Esophagus squamous epithelium (tissue), 5 donors: ENCODE results near the gene PGAP3. TPM values are rescaled to one million over a fixed set of nuclear protein-coding genes. Genes with fewer than 3 reads are reported as not detected.
A peak's percentile ranks its signal among the peaks of the same experiment; 100 is the strongest.

ENCODE experiments used
- DNase-seq: peaks from one replicate; lab custom pipeline; 2025; lab: John Stamatoyannopoulos, UW
- H3K27ac ChIP-seq, 4 donors: fragments of 200-600 bp; sonication (generic); one replicate each; pipeline ENCODE4 v1.5.1; 2016 to 2019; ENCODE audit warnings: mild to moderate bottlenecking in 1 of 4
- H3K27me3 ChIP-seq, 4 donors: fragments of 200-600 bp; sonication (generic); 1 replicate in 3 of 4; 2 replicates in 1 of 4; pipeline versions ENCODE4 v1.5.1 to v1.6.0; 2017 to 2021; ENCODE audit warnings: antibody characterized with exemption in 1 of 4
- H3K36me3 ChIP-seq, 3 donors: fragments of 200-600 bp; sonication (generic); one replicate each; pipeline ENCODE4 v1.5.1; 2016 to 2019
- H3K4me1 ChIP-seq, 3 donors: fragments of 200-600 bp; sonication (generic); one replicate each; pipeline ENCODE4 v1.5.1; 2017 to 2019
- H3K4me3 ChIP-seq, 4 donors: fragments of 200-600 bp; sonication (generic); 1 replicate in 3 of 4; 2 replicates in 1 of 4; pipeline ENCODE4 v1.5.1; 2016 to 2019; ENCODE audit warnings: mild to moderate bottlenecking in 2 of 4, moderate library complexity in 1 of 4
- H3K9me3 ChIP-seq, 3 donors: fragments of 200-600 bp; sonication (generic); one replicate each; pipeline ENCODE4 v1.5.1; 2016 to 2019
- POLR2A ChIP-seq, 4 donors: fragments of 450-650 bp; IDR thresholded peaks; one replicate each; pipeline ENCODE4 v1.6.1; 2017; ENCODE audit warnings: antibody characterized with exemption in 4 of 4, mild to moderate bottlenecking in 4 of 4, moderate library complexity in 3 of 4
- WGBS, 2 donors: methylation state at CpG; one replicate each; pipeline ENCODE4 v1.1.5; 2018; 5-methylcytosine and 5-hydroxymethylcytosine counted together
- intact Hi-C: fragments of 100-400 bp; cut with DNase I; formaldehyde crosslinking; loops from one replicate; pipeline ENCODE4 v1.15.0; 2022
- total RNA-seq, 4 donors: library from RNA; depleted of rRNA; stranded (reverse); fragments of >200 nt; gene quantifications; one replicate each; pipeline ENCODE4 v1.1.0, GENCODE V29; 2016
- TF ChIP-seq, protein P1 (sequence below), 6 experiments: fragments of 450-650 bp in 4 of 6; fragments of 200-600 bp in 2 of 6; sonication (generic) in 2 of 6; IDR thresholded peaks; one replicate each; pipeline ENCODE4 v1.5.1; 2016 to 2019; ENCODE audit warnings: antibody characterized with exemption in 6 of 6, mild to moderate bottlenecking in 4 of 6, moderate library complexity in 4 of 6
- donor health status: DM: yes; HTN: yes; CAD: no.

Gene PGAP3
- total RNA-seq, 4 donors from 2014 or later, result 10.7 to 34.2 (median 19.2) TPM

DNA sequence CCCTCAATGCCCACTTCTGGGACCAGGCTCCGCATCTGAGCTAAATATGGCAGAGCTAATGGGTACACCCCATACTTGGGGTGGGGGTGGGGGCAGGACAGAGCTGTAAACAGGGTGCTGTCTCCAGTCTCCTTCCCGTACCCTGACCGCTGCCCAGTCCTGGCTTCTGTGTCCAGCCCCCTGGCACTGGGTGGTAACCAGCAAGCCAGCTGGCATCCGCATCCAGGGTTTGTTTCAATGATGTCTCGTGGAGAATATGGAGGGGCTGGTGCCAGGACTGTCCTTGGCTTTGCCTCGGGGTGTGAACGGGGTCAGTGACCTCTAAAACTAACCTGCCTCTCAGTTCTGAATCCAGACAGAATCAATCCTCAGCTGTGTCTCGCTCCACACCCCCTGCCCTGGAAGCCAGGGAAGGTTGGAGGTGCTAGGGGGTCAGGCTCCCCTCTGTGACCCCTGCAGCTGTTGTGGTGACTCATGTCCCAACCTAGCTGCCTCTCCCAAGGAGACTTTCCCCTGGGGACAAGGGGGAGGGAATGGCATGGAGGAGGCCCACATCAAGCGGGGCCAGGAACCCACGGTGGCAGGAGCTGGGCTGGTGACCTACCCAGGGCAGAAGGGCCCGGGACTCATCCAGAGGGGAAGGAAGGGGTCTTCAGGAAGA is 21.1 kb downstream of the PGAP3 start:
- intact Hi-C loops, result no loop called here
- DNase-seq, result no peak

DNA sequence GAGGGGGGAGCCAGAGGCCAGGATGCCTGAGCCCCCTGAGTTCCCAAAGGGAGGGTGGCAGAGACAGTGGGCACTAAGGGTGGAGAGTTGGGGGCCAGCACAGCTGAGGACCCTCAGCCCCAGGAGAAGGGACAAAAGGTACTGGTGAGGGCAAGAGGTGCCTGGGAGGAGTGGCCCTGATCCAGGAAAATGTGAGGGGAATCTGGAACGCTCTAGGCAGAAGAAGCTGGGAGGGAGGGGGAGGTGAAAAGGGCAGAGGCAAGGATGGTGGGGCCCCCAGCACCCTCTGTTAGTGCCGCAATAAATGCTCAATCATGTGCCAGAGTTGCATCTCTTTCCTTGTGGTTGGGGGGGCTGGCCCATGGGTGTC is 21.6 kb downstream of the PGAP3 start:
- WGBS, 2 donors, result 40 to 42% methylated on average over 2 of the region's 2 CpGs
- H3K4me1 ChIP-seq, result peaks cover 39 to 85% (median 50%) of the 10 kb centered on the region in 3 donors
- no peak overlapping the region for H3K4me3 ChIP-seq
- peak overlapping the region in 3 of 4 donors; percentile 1 to 66 (median 65) for H3K27ac ChIP-seq
- H3K36me3 ChIP-seq, result peaks cover 0 to 20% (median 0%) of the 10 kb centered on the region in 3 donors
- no peak for DNase-seq
- intact Hi-C loops, result no loop called here
- H3K9me3 ChIP-seq, result no peaks in the 10 kb centered on the region
- H3K27me3 ChIP-seq, result peaks cover 0 to 62% (median 3%) of the 10 kb centered on the region in 4 donors
- TF ChIP-seq, protein P1, sequence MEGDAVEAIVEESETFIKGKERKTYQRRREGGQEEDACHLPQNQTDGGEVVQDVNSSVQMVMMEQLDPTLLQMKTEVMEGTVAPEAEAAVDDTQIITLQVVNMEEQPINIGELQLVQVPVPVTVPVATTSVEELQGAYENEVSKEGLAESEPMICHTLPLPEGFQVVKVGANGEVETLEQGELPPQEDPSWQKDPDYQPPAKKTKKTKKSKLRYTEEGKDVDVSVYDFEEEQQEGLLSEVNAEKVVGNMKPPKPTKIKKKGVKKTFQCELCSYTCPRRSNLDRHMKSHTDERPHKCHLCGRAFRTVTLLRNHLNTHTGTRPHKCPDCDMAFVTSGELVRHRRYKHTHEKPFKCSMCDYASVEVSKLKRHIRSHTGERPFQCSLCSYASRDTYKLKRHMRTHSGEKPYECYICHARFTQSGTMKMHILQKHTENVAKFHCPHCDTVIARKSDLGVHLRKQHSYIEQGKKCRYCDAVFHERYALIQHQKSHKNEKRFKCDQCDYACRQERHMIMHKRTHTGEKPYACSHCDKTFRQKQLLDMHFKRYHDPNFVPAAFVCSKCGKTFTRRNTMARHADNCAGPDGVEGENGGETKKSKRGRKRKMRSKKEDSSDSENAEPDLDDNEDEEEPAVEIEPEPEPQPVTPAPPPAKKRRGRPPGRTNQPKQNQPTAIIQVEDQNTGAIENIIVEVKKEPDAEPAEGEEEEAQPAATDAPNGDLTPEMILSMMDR (IDR thresholded peaks at IDR 0.05), result no peak
- no peak for TF ChIP-seq POLR2A (IDR thresholded peaks at IDR 0.05)

More for the DNA sequence above, 21.1 kb downstream of the PGAP3 start:
- peak overlapping the region in 3 of 4 donors; percentile 56 to 66 (median 65) for H3K27ac ChIP-seq
- H3K27me3 ChIP-seq, result peaks cover 0 to 67% (median 3%) of the 10 kb centered on the region in 4 donors
- peaks cover 42 to 85% (median 46%) of the 10 kb centered on the region in 3 donors for H3K4me1 ChIP-seq
- no peaks in the 10 kb centered on the region for H3K9me3 ChIP-seq
- H3K4me3 ChIP-seq, result peak overlapping the region in 2 of 4 donors; percentile 52 to 69
- peaks cover 0 to 15% (median 0%) of the 10 kb centered on the region in 3 donors for H3K36me3 ChIP-seq
- TF ChIP-seq POLR2A (IDR thresholded peaks at IDR 0.05), result no peak
- TF ChIP-seq, protein P1 (IDR thresholded peaks at IDR 0.05), result no peak
- 65 to 84% methylated on average over 3 to 7 of the region's 11 CpGs for WGBS, 2 donors

DNA sequence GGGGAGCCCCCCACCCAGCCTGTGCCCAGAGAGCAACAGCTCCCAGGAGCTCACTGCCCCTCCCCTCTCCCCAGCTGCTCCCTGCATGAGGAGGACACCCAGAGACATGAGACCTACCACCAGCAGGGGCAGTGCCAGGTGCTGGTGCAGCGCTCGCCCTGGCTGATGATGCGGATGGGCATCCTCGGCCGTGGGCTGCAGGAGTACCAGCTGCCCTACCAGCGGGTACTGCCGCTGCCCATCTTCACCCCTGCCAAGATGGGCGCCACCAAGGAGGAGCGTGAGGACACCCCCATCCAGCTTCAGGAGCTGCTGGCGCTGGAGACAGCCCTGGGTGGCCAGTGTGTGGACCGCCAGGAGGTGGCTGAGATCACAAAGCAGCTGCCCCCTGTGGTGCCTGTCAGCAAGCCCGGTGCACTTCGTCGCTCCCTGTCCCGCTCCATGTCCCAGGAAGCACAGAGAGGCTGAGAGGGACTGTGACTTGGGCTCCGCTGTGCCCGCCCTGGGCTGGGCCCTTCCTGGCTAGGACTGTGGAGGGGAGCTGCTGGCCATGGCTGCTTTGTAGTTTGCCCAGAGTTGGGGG is 22.1 kb downstream of the PGAP3 start:
- no peaks in the 10 kb centered on the region for H3K9me3 ChIP-seq
- DNase-seq, result no peak
- peak overlapping the region in 3 of 4 donors; percentile 1 to 66 (median 65) for H3K27ac ChIP-seq
- H3K27me3 ChIP-seq, result peaks cover 0 to 58% (median 3%) of the 10 kb centered on the region in 4 donors
- intact Hi-C loops, result no loop called here
- TF ChIP-seq POLR2A (IDR thresholded peaks at IDR 0.05), result no peak
- TF ChIP-seq, protein P1 (IDR thresholded peaks at IDR 0.05), result peak in 2 of 6 experiments; percentile 10 to 15
- H3K4me1 ChIP-seq, result peaks cover 39 to 85% (median 54%) of the 10 kb centered on the region in 3 donors
- WGBS, 2 donors, result no CpG with 5 or more reads among the region's 17 CpGs
- H3K4me3 ChIP-seq, result no peak overlapping the region
- H3K36me3 ChIP-seq, result peaks cover 0 to 25% (median 5%) of the 10 kb centered on the region in 3 donors

DNA sequence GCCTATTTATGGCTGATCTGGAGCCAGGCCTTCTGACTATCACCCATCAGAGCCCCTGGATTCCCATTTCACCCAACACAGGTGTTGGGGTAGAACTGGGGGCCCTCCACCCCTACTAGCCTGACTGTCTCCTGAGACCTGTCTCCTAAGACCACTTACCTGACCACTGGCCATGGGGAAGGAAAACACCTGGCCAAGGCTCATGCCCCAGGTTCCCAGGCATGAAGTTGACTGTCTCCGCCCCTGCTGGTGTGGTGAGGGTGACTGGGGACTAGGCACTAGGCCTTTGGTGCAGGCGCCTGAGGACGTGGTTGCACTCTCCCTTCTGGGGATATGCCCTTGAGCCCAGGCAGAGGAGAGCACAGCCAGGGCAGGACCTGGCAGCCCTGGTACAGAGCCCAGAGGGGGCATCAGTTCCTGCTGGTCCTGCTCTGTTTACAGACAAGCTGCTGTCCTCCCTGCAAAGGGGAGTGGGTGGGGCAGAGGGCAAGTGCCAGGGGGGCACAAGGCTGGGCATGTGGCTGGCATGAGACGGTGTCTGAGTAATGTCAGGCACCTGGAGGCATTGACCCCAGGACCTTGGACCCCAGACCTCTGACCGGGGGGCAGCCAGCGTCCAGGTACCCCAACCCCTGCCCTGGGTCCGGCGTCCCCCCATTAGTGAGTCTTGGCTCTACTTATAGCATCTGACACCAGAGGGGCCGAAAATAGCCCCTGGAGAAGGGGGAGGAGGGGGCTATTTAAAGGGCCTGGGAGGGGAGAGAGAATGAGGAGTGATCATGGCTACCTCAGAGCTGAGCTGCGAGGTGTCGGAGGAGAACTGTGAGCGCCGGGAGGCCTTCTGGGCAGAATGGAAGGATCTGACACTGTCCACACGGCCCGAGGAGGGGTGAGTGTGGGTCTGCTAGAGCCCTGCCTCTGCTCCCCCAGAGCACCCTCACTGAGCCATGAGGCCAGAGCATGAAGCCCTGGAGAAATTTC is 23.0 kb downstream of the PGAP3 start, which contains the start of gene TCAP:
Gene TCAP, plus strand, starts transcription at position 769 of the 981 bp plus-strand sequence. Its CDS starts 11 bp downstream, at position 780.
- 41 to 57% methylated on average over 6 to 7 of the region's 15 CpGs for WGBS, 2 donors
- no peak for DNase-seq
- H3K36me3 ChIP-seq, result peaks cover 0 to 34% (median 13%) of the 10 kb centered on the region in 3 donors
- H3K27me3 ChIP-seq, result peaks cover 0 to 49% (median 3%) of the 10 kb centered on the region in 4 donors
- no peaks in the 10 kb centered on the region for H3K9me3 ChIP-seq
- intact Hi-C loops, result no loop called here
- H3K4me3 ChIP-seq, result no peak within 1 kb of the TSS
- TF ChIP-seq POLR2A (IDR thresholded peaks at IDR 0.05), result no peak
- TF ChIP-seq, protein P1 (IDR thresholded peaks at IDR 0.05), result no peak
- peaks cover 41 to 92% (median 57%) of the 10 kb centered on the region in 3 donors for H3K4me1 ChIP-seq
- peak within 1 kb of the TSS in 3 of 4 donors; percentile 64 to 66 (median 65) for H3K27ac ChIP-seq
